Measurements from ENCODE around the gene CHST11.

CHST11 gene

GRCh38 chr12:104701756-104702155 lies 245.0 kb downstream of the CHST11 start:
- Histone ChIP-seq H3K9ac (ENCODE audit: low read depth, low read length) (no peak overlapping the region), H3K27me3 (ENCODE audit: insufficient read depth, low read length, poor library complexity) (no peaks in the 10 kb centered on the region), H3K27ac (ENCODE audit: low read length) (peak overlapping the region; percentile 39; the same call in 1 of the 2 replicates), H3K4me2 (ENCODE audit: insufficient read depth, low read length) (no peak overlapping the region), H3K4me3 (ENCODE audit: low read depth in 1 of 2, low read length in 2 of 2) (no peak overlapping the region), H3K79me2 (ENCODE audit: insufficient read depth, low read length) (peaks cover 97% of the 10 kb centered on the region), H3K4me1 (ENCODE audit: insufficient read depth, low read length) (peaks cover under 1% of the 10 kb centered on the region; the same call in 1 of the 2 replicates), H3K36me3 (ENCODE audit: insufficient read depth, low read length) (peaks cover 66% of the 10 kb centered on the region), H2AFZ (ENCODE audit: low read depth, low read length) (no peak overlapping the region), H3K9me3 (ENCODE audit: insufficient read depth, low read length, severe bottlenecking) (no peaks in the 10 kb centered on the region), H4K20me1 (ENCODE audit: insufficient read depth, low read length) (peaks cover 95% of the 10 kb centered on the region)
- no peak for ATAC-seq (ENCODE audit: insufficient read depth, low read depth)
- no peak for DNase-seq
- no peak for TF ChIP-seq EZH2 (IDR thresholded peaks at IDR 0.05; ENCODE audit: borderline replicate concordance, low read depth, low read length, severe bottlenecking)
- TF ChIP-seq CTCF (IDR thresholded peaks at IDR 0.05; ENCODE audit: borderline replicate concordance, extremely low read depth, low read length, poor library complexity, severe bottlenecking): no peak

- no peaks in the 10 kb centered on the region for H3K27me3 ChIP-seq (ENCODE audit: insufficient read depth, low read length, poor library complexity)
- H3K36me3 ChIP-seq (ENCODE audit: insufficient read depth, low read length): peaks cover 65% of the 10 kb centered on the region
- H3K4me2 ChIP-seq (ENCODE audit: insufficient read depth, low read length): no peak overlapping the region
- no peak for TF ChIP-seq EZH2 (IDR thresholded peaks at IDR 0.05; ENCODE audit: borderline replicate concordance, low read depth, low read length, severe bottlenecking)
- TF ChIP-seq CTCF (IDR thresholded peaks at IDR 0.05; ENCODE audit: borderline replicate concordance, extremely low read depth, low read length, poor library complexity, severe bottlenecking): no peak
- no peak overlapping the region for H2AFZ ChIP-seq (ENCODE audit: low read depth, low read length)
- H3K27ac ChIP-seq (ENCODE audit: low read length): peak overlapping the region; percentile 38; the same call in 1 of the 2 replicates
- ATAC-seq (ENCODE audit: insufficient read depth, low read depth) (no peak), DNase-seq (no peak)
- H3K9ac ChIP-seq (ENCODE audit: low read depth, low read length): no peak overlapping the region
- H3K9me3 ChIP-seq (ENCODE audit: insufficient read depth, low read length, severe bottlenecking): no peaks in the 10 kb centered on the region
- peaks cover 97% of the 10 kb centered on the region for H3K79me2 ChIP-seq (ENCODE audit: insufficient read depth, low read length)
- H3K4me1 ChIP-seq (ENCODE audit: insufficient read depth, low read length): peaks cover 1% of the 10 kb centered on the region; the same call in 1 of the 2 replicates
- H3K4me3 ChIP-seq (ENCODE audit: low read depth in 1 of 2, low read length in 2 of 2): no peak overlapping the region
- H4K20me1 ChIP-seq (ENCODE audit: insufficient read depth, low read length): peaks cover 94% of the 10 kb centered on the region
Measured at GRCh38 chr12:104702565-104703139, 245.9 kb downstream of the CHST11 start.

- no peak overlapping the region for H3K4me3 ChIP-seq (ENCODE audit: low read depth in 1 of 2, low read length in 2 of 2)
- peaks cover 94% of the 10 kb centered on the region for H4K20me1 ChIP-seq (ENCODE audit: insufficient read depth, low read length)
- H3K9ac ChIP-seq (ENCODE audit: low read depth, low read length): no peak overlapping the region
- DNase-seq (no peak), ATAC-seq (ENCODE audit: insufficient read depth, low read depth) (no peak)
- no peak overlapping the region for H2AFZ ChIP-seq (ENCODE audit: low read depth, low read length)
- TF ChIP-seq EZH2 (IDR thresholded peaks at IDR 0.05; ENCODE audit: borderline replicate concordance, low read depth, low read length, severe bottlenecking): no peak
- no peak for TF ChIP-seq CTCF (IDR thresholded peaks at IDR 0.05; ENCODE audit: borderline replicate concordance, extremely low read depth, low read length, poor library complexity, severe bottlenecking)
- H3K4me2 ChIP-seq (ENCODE audit: insufficient read depth, low read length): no peak overlapping the region
- H3K79me2 ChIP-seq (ENCODE audit: insufficient read depth, low read length): peaks cover 97% of the 10 kb centered on the region
- H3K27ac ChIP-seq (ENCODE audit: low read length): 0 out of 2 replicates have a peak overlapping the region, but pooled peaks have one; percentile 7
- no peaks in the 10 kb centered on the region for H3K27me3 ChIP-seq (ENCODE audit: insufficient read depth, low read length, poor library complexity)
- peaks cover 69% of the 10 kb centered on the region for H3K36me3 ChIP-seq (ENCODE audit: insufficient read depth, low read length)
- H3K4me1 ChIP-seq (ENCODE audit: insufficient read depth, low read length): peaks cover 3% of the 10 kb centered on the region; the same call in 1 of the 2 replicates
- no peaks in the 10 kb centered on the region for H3K9me3 ChIP-seq (ENCODE audit: insufficient read depth, low read length, severe bottlenecking)
Measured at GRCh38 chr12:104703372-104703771, 246.6 kb downstream of the CHST11 start.

All from DND-41 (cell line).